ENCODE measurements around the gene POLR1E. TPM values are rescaled to one million over a fixed set of nuclear protein-coding genes. Genes with fewer than 3 reads are reported as not detected.

POLR1E gene
- total RNA-seq, 2 experiments from 2014 or later: 80.6 to 81.2 TPM

DNA sequence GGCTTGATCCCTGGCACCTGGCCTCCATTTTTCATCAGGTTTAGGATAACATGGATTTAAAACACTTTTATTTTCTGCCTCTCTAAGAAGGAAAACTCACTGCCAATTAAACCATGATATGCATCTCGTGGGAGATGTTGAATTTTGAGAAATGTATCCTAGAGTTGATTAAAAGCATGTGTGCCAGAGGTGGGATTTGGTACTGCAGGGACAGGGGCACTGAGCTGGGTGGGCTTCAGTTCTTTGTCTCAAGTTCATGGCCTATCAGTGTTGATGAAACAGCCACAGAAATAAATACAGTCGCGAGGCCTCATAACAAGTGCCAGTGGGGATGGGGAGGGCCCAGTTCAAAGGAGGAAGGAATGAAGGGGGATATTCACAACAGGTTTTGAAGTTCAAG lies 34.9 kb downstream of the POLR1E start:
- ChIA-PET POLR2A (interaction anchor here (0.6 kb wide), 1 partner anchor 86 kb away, joined by 3 read pairs; no protein-coding TSS in a partner anchor), CTCF (no interaction called here)

DNA sequence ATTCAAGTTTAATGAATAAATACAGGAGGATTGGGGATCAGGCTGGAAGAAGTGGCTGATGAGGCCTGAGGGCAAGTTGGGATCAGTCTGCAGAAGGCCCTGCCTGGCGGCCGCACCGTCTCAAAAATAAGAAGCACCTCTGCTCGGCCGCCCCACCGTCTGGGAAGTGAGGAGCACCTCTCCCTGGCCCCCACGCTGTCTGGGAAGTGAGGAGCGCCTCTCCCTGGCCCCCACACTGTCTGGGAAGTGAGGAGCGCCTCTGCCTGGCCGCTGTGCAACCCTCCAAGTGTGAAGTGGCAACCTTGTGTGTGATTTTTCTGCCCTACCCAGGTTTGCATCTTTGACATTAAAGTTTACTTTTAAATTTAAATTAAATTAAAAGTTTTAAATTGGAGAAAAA lies 35.4 kb downstream of the POLR1E start:
- POLR2A ChIA-PET: no interaction called here

GRCh38 chr9:37522971-37523370 lies 37.2 kb downstream of the POLR1E start:
- POLR2A ChIA-PET: no interaction called here
- CTCF ChIA-PET: no interaction called here

More for the DNA sequence above, 35.4 kb downstream of the POLR1E start:
- CTCF ChIA-PET: no interaction called here

GRCh38 chr9:37523916-37524315 lies 38.2 kb downstream of the POLR1E start:
- POLR2A ChIA-PET: no interaction called here
- CTCF ChIA-PET: interaction anchor here (0.6 kb wide), 1 partner anchor 21 kb away, joined by 6 read pairs; no protein-coding TSS in a partner anchor

GRCh38 chr9:37528652-37529471 lies 43.1 kb downstream of the POLR1E start:
- CTCF ChIA-PET: interaction anchor here (0.8 kb wide), 1 partner anchor 11 kb away, joined by 3 read pairs; no protein-coding TSS in a partner anchor
- POLR2A ChIA-PET: interaction anchor here (0.9 kb wide), 1 partner anchor 43 kb away, joined by 3 read pairs; the partner anchor contains the start of gene POLR1E

GRCh38 chr9:37531699-37532098 lies 46.0 kb downstream of the POLR1E start:
- ChIA-PET CTCF (no interaction called here), POLR2A (no interaction called here)

DNA sequence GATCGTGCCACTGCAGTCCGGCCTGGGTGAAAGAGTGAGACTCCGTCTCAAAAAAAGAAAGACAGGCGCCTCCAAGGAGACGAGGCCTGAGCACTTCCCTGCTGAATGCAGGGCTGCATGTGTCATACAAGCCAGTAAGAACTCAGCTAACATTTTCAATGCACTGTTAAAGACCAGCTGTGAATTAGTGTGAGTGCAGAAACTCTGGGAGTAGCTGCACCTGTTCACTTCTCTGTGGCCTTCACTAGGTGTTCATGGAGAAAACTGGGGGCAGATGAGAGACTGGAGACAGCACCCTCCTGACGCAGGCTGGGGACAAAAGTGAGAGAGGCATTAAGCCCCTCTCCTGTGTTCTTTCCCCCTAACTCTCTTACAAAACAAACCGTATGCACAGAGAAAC lies 48.7 kb downstream of the POLR1E start:
- POLR2A ChIA-PET: no interaction called here

DNA sequence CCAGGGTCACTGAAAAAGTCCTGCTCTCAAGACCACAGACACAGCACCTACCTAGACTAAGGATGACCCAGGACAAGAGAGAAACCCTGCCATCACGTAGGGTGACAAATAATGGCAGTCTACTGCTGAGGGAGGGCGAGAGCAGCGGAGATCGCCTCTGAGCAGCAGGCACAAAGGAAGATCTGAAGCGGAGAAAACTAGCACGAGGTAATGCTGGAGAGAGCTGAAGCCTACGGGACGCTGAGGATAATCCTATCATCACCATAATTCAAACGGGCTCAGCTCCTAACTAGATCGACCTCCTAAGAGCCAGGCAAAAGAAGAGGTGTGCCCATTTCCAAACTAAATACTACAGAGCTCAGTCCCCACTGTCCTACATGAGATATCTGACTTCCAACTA lies 49.2 kb downstream of the POLR1E start:
- CTCF ChIA-PET: no interaction called here

More for the DNA sequence above, 48.7 kb downstream of the POLR1E start:
- CTCF ChIA-PET: no interaction called here

GRCh38 chr9:37538099-37538498 lies 52.4 kb downstream of the POLR1E start:
- ChIA-PET CTCF (interaction anchor here (0.7 kb wide), 1 partner anchor 851 kb away, joined by 3 read pairs; no protein-coding TSS in a partner anchor), POLR2A (no interaction called here)

More for the DNA sequence above, 49.2 kb downstream of the POLR1E start:
- POLR2A ChIA-PET: no interaction called here

GRCh38 chr9:37539634-37540033 lies 53.9 kb downstream of the POLR1E start:
- CTCF ChIA-PET: no interaction called here

GRCh38 chr9:37540634-37541033 lies 54.9 kb downstream of the POLR1E start:
- ChIA-PET CTCF (no interaction called here), POLR2A (no interaction called here)

More at GRCh38 chr9:37539634-37540033, 53.9 kb downstream of the POLR1E start:
- POLR2A ChIA-PET: no interaction called here

- POLR2A ChIA-PET: no interaction called here
Observed at GRCh38 chr9:37541465-37541864, 55.7 kb downstream of the POLR1E start.

DNA sequence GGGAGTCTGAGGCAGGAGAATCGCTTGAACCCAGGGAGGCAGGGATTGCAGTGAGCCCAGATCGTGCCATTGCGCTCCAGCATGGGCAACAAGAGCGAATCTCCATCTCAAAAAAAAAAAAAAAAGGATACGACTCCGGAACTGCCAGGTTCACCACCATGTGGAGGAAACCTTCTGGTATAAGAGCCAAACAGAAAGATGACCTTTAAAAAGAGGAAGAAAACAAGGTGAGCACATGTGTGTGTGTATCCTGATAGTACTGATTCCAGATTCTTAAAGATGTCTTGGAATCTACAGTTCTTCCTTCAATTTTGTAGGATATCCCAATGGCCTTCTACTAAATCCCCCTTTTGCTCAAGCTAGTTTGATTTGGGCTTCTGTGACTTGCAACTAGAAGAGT lies 56.7 kb downstream of the POLR1E start:
- POLR2A ChIA-PET: no interaction called here
- CTCF ChIA-PET: no interaction called here

More at GRCh38 chr9:37541465-37541864, 55.7 kb downstream of the POLR1E start:
- CTCF ChIA-PET: no interaction called here

DNA sequence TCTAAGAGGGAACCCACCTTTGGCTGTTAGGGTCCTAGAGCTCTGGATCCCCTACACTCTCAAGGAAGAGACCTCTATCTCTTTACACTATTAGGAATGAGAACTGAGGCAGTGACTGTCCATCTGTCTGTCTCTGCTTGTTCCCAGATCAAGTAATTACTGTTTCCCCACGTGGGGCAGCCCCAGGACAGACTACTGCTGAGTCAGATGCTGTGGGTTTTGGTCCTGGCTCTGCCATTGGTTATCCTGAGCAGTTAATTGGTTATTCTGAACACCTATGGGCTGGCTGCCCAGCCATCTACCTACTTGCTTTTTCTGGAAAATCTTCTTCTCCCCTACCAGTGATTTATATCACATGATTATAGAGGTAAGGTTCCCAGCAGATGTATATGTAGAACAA lies 57.1 kb downstream of the POLR1E start:
- POLR2A ChIA-PET: no interaction called here
- CTCF ChIA-PET: no interaction called here

DNA sequence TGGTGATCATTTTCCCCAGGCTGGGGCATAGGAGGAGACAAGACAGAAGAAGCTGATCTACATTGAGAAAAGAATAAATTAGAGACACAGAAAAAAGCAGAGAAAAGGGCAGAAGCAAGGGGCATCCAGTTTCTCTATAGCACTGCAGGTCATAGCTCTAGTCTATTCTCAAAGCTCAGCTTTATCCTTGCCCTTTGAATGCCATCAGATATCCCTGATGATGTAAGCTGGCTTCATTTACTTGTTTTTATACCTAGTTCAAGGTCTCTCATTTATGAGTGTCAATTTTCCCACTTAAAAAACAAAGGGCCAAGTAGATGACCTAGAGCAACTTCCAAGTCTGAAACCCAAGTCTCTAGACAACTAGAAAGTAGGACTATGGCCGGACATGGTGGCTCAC lies 57.7 kb downstream of the POLR1E start:
- ChIA-PET CTCF (no interaction called here), POLR2A (no interaction called here)

DNA sequence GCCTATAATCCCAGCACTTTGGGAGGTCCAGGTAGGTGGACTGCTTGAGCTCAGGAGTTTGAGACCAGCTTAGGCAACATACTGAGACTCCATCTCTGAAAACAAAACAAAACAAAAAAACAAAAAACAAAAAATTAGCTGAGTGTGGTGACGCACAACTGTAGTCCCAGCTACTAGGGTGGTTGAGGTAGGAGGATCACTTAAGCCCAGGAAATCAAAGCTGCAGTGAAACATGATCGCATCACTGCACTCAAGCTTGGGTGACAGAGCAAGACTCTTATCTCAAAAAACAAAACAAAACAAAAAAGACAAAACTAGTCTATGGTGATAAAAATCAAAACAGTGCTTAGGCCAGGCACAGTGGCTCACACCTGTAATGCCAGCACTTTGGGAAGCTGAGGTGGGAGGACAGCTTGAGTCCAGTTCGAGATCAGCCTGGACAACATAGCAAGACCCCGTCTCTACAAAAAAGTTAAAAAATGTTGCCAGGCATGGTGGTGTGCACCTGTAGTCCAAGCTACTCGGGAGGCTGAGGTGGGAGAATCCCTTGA lies 61.7 kb downstream of the POLR1E start:
- ChIA-PET POLR2A (no interaction called here), CTCF (no interaction called here)

GRCh38 chr9:37549527-37549926 lies 63.8 kb downstream of the POLR1E start:
- POLR2A ChIA-PET: no interaction called here
- CTCF ChIA-PET: interaction anchor here (0.6 to 0.7 kb wide), 2 partner anchors 53 to 628 kb away, joined by 3 read pairs; no protein-coding TSS in a partner anchor

- ChIA-PET CTCF (no interaction called here), POLR2A (no interaction called here)
Observed at GRCh38 chr9:37550781-37551180, 65.0 kb downstream of the POLR1E start.

DNA sequence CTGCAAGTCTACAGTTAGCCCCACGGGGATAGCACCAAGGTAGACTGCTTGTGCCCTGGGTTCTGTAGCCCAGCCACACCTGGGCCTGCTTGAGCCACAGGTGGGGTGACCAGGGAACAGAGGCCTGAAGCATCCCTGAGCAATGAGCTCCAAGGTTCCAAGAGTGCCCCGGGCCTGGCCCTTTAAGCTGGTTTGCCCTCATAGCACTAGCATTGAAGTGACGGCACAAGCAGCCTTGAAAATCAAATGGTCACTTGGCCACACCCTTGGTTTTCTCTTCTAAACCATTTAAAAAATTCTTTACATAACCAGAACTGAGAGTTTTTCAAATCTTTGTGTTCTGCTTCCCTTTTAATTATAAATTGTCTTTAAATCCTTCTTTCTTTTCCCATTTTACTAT lies 65.7 kb downstream of the POLR1E start:
- POLR2A ChIA-PET: no interaction called here
- CTCF ChIA-PET: no interaction called here

DNA sequence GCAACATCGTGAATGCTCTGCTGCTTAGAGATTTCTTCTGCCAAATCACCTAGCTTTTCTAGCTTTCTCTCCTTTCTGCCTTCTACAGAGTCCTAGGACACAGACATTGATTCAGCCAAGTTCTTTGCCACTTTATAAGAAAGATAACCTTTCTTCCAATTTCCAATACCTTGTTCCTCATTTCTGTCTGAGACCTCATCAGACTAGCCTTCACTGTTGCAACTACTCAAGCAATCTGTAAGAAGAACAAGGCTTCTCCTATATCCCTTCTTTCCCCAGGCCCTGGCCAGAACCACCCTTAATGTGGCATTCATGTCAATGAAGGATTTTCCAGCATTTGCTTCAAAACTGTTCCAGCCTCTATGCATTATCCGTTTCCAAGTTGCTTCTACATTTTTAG lies 66.1 kb downstream of the POLR1E start:
- POLR2A ChIA-PET: no interaction called here
- CTCF ChIA-PET: no interaction called here
